Fibroblast of skin of back (primary cell): ENCODE results near the gene TRIM14.
"Not testable (repeated sequence)": the region's sequence is repeated elsewhere in the genome, so short reads cannot be mapped to it uniquely, and the experiment has no call there.

Source experiments
- DNase-seq: peaks from one replicate; pipeline ENCODE4 v3.0.0-alpha.2; 2013

TRIM14 gene

DNA sequence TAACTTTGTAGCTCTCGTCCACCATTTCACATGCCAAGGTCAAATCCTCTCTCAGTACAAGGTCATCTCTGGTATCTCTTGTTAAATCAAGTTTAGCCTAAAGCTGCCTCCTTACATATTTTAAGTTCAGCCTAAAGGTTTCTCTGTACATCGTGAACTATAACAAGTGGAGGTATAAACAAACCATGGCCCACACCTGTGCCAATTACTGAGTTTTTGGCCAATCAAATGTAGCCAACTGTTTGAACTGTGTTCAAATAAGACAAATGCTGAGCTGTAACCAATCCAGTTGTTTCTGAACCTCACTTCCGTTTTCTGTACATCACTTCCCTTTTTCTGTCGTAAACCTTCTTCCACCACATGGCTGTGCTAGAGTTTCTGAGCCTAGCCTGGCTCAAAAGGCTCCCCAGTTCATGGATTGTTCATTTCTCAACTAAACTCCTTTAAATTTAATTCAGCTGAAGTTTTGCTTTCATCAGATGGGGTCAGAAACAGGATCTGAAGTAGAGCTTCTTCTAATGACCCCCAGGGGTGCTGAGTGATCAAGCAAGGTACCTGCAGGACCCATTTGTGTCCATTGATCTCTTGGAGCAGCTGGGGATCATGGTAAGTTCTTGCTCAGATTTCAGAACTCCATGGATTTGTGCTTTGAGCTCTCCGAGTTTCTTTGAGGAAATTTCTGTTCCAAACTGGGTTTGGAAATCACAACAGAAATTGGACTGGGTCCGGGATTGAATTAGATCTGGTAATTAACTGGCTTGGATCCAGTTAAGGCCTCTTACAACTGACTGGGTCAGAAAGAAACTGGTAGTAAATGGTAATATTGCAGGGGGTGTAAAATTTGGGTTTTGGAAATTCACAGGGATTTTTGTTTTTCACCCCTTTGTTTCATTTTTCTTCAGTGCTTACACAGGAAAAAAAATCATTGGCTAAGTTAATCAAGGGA is 73.5 kb downstream of the TRIM14 start:
- no peak for DNase-seq

GRCh38 chr9:98043915-98044314 is 75.1 kb downstream of the TRIM14 start:
- DNase-seq, result no peak

DNA sequence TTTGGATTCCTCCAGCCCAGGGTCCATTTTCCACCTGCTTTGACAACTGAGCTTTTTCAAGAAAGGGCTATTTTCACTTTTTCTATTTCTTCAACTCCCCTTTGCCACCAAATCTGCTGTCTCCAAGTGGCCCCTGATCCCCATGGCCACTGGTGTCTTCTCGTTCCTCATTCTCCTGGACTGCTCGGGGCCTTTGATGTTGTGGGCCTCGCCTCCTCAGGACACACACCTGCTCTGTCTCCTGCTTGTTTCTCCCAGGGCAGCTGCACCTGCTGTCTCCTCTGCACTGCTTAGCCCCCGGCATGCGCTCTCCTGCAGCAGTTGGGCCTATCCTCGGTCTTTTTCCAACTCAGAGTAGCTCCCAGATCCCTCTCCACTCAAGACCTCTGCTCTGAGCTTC is 78.8 kb downstream of the TRIM14 start:
- no peak for DNase-seq

GRCh38 chr9:98039607-98040017 is 79.4 kb downstream of the TRIM14 start:
- no peak for DNase-seq

DNA sequence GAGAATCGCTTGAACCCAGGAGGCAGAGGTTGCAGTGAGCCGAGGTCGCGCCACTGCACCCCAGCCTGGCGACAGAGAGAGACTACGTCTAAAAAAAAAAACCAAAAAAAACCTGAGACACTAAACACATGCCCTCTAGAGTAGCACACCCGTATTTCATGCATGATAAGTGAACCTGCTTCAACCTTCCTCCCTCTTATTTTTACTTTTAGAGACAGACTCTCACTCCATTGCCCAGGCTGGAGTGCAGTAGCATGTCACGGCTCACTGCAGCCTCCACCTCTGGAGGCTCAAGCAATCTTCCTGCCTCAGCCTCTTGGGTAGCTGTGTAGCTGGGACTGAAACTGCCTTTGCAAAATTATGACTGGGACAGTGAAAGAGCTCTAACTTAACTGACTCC is 80.1 kb downstream of the TRIM14 start:
- no peak for DNase-seq

DNA sequence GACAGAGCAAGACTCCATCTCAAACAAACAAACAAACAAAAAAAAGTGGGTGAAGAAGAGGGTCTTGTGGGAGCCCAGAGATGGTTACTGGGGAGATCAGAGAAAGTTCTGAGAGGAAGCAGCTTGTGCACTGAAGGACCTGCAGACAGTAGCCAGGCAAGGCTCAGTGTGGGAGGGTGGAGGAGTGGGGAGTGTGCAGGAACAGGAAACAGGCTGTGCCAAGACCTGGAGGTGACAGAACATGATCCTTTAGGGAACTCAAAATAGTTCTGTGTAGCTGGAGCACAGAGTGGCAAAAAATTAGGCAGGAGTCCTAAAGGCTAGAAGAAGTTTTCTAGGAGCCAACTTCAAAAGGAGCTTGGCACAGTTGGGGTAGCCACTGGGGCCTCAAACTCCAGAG is 81.7 kb downstream of the TRIM14 start:
- DNase-seq, result peak; percentile 21

DNA sequence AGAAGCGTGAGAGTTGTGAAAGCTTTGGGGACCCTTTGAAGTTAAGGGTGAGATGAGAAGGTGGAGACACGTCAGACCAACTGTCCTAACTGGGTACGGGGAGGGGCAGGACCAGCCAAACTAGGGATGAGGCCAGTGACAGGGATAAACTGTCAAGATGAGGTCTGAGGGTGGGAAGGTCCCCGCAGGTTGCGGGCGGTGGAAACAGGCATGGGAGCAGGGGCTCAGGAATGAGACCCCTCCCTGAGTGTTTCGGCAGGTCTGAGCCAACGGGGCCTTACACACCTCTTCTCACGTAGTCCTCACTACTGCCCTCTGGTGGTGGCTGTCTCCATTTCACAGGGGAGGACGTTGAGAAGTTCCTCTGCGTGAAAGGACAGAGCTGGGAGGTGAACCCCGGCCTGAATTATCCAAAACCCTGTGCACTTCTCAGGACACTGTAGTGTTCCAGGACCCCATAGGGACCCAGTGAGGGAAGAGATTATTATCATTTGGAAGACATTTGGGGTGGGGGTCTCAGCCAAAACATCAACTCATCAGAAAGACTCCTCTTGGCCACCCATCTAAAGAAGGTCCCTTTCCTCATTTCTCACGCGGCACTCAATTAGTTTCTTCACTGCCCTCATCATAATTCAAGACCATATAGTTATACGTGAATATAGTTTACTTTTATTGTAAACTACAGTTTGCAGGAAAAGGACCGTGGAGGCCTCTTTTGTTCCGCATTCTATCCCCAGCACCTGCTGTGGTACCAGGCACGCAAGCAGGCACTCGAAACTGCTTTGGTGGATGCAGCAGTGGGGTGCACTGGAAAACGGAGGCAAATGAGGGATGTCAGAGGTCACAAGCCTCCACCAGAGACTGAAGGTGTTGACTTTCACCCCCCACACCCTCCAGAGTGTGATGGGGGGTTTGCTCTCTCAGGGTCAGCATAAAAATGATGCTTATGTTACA is 84.2 kb downstream of the TRIM14 start:
- peak; percentile 73 for DNase-seq

DNA sequence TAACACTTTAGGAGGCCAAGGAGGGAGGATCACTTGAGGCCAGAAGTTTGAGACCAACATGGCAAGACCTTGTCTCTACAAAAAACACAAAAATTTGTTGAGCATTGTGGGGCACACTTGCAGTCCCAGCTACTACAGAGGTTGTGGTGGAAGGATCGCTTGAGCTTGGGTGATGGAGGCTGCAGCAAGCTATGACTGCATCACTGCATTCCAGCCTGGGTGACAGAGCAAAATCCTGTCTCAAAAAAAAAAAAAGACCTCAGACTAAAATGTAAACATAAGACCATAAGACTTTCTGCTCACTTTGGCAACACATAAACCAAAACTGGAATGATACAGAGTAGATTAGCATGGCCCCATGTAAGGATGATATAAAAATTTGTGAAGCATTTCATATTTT is 87.1 kb downstream of the TRIM14 start:
- peak; percentile 79 for DNase-seq

GRCh38 chr9:98031169-98031568 is 87.9 kb downstream of the TRIM14 start:
- no peak for DNase-seq

DNA sequence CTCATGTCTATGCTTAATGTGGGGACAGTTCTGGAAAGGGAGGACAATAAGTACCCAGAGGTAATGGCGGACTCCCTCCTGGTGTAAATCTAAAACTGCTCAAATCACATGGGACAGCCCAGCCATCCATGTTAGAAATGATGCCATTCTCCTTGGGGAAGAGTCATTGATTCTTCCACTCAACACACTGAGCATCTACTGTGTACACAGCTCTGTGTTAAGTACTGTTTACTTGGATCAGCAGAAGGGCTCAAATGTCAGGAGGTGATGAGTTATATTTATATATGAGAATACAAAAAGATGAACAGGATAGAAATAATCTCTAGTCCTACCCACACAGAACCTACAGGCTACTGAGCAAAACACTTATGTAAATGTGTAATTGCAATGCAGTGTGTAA is 94.3 kb downstream of the TRIM14 start:
- DNase-seq, result no peak

DNA sequence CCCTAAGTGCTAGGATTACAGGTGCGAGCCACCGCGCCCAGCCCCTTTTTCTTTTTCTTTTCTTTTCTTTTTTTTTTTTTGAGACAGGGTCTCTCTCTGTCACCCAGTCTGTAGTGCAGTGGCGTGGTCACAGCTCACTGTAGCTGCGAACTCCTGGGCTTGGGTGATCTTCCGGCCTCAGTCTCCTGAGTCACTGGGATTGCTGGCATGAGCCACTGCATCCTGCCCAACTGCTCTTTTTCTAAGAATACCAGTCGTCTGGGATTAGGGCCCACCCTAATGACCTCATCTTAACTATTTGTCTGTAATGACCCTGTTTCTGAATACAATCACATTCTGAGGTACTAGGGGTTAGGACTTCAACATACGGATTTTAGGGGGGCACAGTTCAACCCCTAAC is 96.6 kb downstream of the TRIM14 start:
- DNase-seq, result peak; percentile 59

GRCh38 chr9:98021306-98022040 is 97.5 kb downstream of the TRIM14 start:
- DNase-seq, result no peak

DNA sequence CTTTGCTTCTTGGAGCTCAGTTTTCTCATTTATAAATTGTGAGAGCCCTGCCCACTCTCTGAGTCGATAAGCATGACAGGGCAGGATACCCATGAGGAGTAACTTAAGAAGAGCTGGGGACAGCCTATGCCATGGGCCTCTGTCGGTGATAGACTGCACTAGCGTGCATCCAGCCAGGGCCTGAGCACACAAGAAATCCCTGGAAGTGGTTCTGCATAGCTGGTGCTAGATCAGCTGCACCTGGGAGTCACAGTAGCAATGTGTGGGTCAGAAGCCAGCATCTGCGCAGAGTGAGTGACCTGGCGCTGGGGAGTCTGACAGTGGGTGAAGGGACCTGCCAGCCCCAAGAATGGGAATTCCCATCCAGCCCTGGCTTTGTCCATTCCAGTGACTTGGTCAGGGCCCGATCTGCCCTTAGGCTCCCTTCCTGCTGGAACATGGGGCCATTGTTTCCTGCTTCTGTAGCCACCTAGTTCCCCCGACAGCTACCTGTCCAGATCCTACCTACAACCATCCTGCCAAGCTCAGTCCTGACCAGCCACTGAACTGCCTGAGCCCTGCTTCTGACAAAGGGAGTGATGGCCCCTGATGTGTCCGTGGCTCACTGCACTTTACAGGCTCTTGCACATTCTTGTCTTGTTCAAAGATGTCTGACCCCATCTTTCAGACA is 98.4 kb downstream of the TRIM14 start:
- DNase-seq, result no peak

DNA sequence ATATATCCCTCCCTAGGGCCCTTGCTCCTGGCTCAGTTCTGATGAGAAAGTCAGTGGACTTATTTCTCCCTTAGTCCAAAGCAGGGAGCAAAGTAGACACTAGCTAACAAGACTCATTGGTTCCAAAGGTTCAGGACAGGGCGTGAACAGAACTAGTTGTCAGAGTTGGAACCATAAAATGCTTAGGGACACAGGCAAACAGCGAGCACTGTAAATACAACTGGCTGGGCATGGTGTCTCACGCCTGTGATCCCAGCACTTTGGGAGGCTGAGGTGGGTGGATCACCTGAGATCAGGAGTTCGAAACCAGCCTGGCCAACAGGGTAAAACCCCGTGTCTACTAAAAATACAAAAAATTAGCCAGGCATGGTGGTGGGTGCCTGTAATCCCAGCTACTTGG is 99.2 kb downstream of the TRIM14 start:
- DNase-seq, result not testable (repeated sequence)
